AG09309 (cell line): ENCODE results near the gene SGIP1.

Source experiments
- DNase-seq: peaks from one replicate; pipeline ENCODE4 v3.0.0-alpha.2; 2010; ENCODE audit warnings: low read depth
- H3K4me3 ChIP-seq: 2 replicates; pipeline ENCODE4 v1.5.1; 2011; ENCODE audit warnings: mild to moderate bottlenecking, low read depth, low read length, moderate library complexity; ENCODE audit not compliant: control insufficient read depth
- CTCF ChIP-seq: IDR thresholded peaks from 2 replicates; pipeline ENCODE4 v1.5.1; 2011; ENCODE audit warnings: mild to moderate bottlenecking, low read depth, low read length, inconsistent platforms; ENCODE audit not compliant: insufficient read depth, control insufficient read depth; ENCODE audit errors: missing control alignments

Gene SGIP1

DNA sequence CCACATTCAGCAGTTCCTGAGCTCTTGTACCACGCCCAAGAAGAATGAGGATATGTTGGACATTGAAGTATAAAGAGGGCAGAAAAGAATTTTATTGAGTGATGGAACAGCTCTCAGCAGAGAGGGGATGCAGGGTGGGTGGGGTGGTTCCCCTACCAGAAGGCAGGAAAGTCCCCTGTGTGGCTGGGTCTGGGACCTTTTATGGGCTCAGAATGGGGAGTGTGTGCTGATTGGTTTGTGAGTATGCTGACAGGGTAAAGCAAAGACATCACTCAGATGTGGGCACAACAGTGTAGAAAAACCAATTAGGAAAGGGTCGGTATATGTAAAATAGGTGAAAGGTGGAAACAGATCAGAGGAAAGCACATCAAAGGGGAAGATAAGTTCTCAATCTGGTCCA, 62.2 kb downstream of the SGIP1 start:
- no peak overlapping the region for H3K4me3 ChIP-seq
- DNase-seq, result no peak
- TF ChIP-seq CTCF, result no peak

DNA sequence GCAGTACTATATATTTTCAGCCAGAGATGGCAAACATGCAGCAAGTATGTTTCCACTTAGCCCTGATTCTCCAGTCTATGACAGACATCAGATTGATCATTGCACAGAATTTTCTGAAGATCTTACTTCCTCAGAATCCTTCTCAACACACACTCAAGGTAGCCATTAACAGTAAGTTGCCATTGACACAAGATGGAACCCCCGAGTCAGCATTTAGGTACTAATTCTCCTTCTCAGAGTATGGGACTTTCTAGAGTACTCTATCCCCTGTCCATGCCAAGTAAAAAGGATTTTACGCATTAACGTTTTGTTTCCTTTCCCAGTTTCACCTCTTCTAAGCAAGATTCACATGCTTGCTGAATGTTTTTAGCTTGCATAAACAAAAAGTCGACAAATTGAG, 63.5 kb downstream of the SGIP1 start:
- DNase-seq, result no peak
- no peak overlapping the region for H3K4me3 ChIP-seq
- TF ChIP-seq CTCF, result no peak

DNA sequence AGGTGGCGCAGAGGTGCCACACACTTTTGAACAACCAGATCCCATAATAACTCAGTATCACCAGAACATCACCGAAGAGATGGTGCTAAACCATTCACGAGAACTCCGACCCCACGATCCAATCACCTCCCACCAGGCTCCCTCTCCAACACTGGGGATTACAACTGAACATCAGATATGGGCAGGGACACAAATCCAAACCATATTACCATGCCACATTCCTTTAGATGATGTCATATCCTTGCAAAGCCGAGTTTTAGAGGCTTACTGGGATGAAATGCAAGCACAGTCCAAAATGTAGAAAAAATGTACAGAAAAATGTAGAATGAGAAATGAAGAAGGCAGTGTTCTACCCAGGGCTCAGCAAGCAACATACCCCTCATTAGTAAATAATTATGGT, 64.7 kb downstream of the SGIP1 start:
- peak; percentile 41 for DNase-seq

GRCh38 chr1:66599346-66599745, 65.4 kb downstream of the SGIP1 start:
- DNase-seq, result no peak
- no peak overlapping the region for H3K4me3 ChIP-seq
- TF ChIP-seq CTCF, result no peak

More for the DNA sequence above, 64.7 kb downstream of the SGIP1 start:
- H3K4me3 ChIP-seq, result no peak overlapping the region
- TF ChIP-seq CTCF, result no peak

DNA sequence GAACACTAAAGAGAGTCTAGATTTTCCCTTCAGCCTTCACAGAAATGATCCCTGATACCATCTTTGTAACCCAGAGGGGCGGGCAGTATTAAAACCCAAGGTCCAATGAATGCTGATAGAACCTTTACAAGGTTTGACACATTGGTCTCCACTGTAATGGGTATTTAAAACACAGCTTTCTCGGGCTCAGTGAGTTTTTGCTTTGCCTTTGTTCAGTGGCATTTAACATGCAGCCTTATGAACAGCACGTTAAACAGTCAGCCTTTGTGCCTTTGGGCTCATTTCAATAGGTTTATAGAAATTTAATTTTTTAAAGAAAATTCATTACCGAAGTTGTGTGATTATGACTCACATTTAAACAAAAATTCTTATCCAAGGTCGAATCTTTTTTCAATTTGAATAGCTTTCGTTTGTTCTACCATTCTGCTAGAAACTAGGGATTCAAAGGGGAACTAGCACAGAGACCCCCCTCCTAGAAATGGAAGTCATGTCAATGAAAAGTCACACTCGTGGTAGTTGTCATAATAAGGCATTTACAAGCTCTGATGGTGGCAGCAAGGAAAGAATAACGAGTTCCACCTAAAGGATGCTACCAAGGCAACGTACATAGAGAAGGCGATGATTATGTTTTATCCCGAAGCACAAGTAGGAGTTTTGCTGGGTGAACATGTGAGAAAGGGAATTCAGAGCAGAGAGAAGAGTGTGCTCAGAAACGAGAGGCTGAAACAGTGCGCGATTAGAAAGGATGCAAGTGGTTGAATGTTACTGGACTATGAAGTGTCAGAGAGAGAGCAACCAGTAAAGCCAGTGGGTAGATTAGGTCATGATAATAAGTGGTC, 66.2 kb downstream of the SGIP1 start:
- H3K4me3 ChIP-seq, result no peak overlapping the region
- DNase-seq, result no peak
- TF ChIP-seq CTCF, result no peak

- TF ChIP-seq CTCF, result no peak
- DNase-seq, result no peak
- H3K4me3 ChIP-seq, result no peak overlapping the region
Observed at GRCh38 chr1:66605419-66605997, 71.6 kb downstream of the SGIP1 start.
